Thoracic aorta (tissue), 2 donors: ENCODE measurements around the gene ID4. TPM values are rescaled to one million over a fixed set of nuclear protein-coding genes. Genes with fewer than 3 reads are reported as not detected.

ENCODE experiments used
- ATAC-seq: fragments of 150-250 bp; one replicate; pipeline ENCODE4 v1.8.0; 2017; ENCODE audit warnings: low read depth; ENCODE audit not compliant: insufficient number of reproducible peaks, low FRiP score
- DNase-seq: peaks from one replicate; pipeline ENCODE4 v3.0.0-alpha.2; 2020; ENCODE audit warnings: low spot score
- H3K27ac ChIP-seq, 2 donors: fragments of 200-600 bp; sonication (generic); 1 replicate in 1 of 2; 2 replicates in 1 of 2; pipeline ENCODE4 v1.5.1; 2016; ENCODE audit warnings: mild to moderate bottlenecking in 2 of 2, moderate library complexity in 2 of 2
- H3K27me3 ChIP-seq: fragments of 200-600 bp; sonication (generic); replicated peaks from 2 replicates; pipeline ENCODE4 v1.6.0; 2016; ENCODE audit warnings: mild to moderate bottlenecking; ENCODE audit not compliant: insufficient read depth
- H3K36me3 ChIP-seq: fragments of 200-600 bp; sonication (generic); one replicate; pipeline ENCODE4 v1.5.1; 2016
- H3K4me1 ChIP-seq, 2 donors: fragments of 200-600 bp; sonication (generic); 1 replicate in 1 of 2; 2 replicates in 1 of 2; pipeline versions ENCODE4 v1.5.1 to v1.6.0; 2016; ENCODE audit warnings: low read depth in 2 of 2, mild to moderate bottlenecking in 1 of 2; ENCODE audit not compliant: control insufficient read depth in 1 of 2
- H3K4me3 ChIP-seq: fragments of 200-600 bp; sonication (generic); 2 replicates; pipeline ENCODE4 v1.5.1; 2016; ENCODE audit warnings: mild to moderate bottlenecking
- H3K9me3 ChIP-seq: fragments of 200-600 bp; sonication (generic); 2 replicates; pipeline ENCODE4 v1.5.1; 2016
- total RNA-seq, 2 donors: library from RNA; depleted of rRNA; stranded (reverse); fragments of >200 nt; gene quantifications; one replicate each; pipeline versions ENCODE4 v1.1.0 to v1.2.3, GENCODE V29; 2016
- TF ChIP-seq, protein P1 (sequence below): fragments of 200-600 bp; sonication (generic); IDR thresholded peaks from one replicate; pipeline ENCODE4 v1.5.1; 2019; ENCODE audit warnings: antibody characterized with exemption

The ID4 gene, protein sequence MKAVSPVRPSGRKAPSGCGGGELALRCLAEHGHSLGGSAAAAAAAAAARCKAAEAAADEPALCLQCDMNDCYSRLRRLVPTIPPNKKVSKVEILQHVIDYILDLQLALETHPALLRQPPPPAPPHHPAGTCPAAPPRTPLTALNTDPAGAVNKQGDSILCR
- total RNA-seq = 100 to 1,000 TPM in 1 of 2 donors, 10 to 100 TPM in 1; 83.3 to 130 TPM

DNA sequence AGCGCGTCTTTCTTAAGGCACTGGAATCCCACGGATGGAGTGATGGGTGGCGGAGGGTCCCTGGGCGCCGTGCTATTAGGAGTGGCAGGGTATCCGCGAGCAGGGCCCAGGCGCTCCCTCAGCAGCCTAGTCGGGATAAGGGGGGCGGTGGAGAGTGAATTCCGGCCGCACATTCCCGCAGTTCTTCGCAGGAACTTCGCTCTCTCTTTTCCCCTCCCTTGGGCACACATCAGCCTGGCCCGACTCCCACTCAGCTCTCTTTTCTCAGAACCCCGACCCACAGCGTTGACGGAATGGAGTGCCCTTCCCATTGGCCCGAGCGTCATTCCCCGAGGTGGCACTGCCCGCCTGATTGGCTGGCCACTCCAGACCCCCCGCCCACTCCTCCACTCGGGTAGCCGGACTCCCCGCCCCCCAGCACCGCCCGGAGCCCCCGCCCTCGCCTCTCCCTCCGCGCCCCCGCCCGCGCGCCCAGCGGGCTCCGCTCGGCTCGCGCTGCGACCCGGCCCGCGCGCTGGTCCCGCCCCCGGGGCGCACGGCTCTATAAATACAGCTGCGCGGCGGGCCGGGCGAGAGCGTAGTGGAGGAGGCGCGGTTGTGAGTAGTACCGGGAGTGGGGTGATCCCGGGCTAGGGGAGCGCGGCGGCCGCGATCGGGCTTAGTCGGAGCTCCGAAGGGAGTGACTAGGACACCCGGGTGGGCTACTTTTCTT is at the start of gene ID4:
ID4 (plus strand) TSS at position 572 of the 712 bp plus-strand sequence. CDS start 385 bp downstream, outside the sequence.
- TF ChIP-seq, protein P1, sequence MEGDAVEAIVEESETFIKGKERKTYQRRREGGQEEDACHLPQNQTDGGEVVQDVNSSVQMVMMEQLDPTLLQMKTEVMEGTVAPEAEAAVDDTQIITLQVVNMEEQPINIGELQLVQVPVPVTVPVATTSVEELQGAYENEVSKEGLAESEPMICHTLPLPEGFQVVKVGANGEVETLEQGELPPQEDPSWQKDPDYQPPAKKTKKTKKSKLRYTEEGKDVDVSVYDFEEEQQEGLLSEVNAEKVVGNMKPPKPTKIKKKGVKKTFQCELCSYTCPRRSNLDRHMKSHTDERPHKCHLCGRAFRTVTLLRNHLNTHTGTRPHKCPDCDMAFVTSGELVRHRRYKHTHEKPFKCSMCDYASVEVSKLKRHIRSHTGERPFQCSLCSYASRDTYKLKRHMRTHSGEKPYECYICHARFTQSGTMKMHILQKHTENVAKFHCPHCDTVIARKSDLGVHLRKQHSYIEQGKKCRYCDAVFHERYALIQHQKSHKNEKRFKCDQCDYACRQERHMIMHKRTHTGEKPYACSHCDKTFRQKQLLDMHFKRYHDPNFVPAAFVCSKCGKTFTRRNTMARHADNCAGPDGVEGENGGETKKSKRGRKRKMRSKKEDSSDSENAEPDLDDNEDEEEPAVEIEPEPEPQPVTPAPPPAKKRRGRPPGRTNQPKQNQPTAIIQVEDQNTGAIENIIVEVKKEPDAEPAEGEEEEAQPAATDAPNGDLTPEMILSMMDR = no peak
- DNase-seq = peak; percentile 94
- Histone ChIP-seq H3K36me3 (no peaks in the 10 kb centered on the region), H3K27ac (peak within 1 kb of the TSS; percentile 96), H3K9me3 (no peaks in the 10 kb centered on the region), H3K4me1 (peaks cover 0 to 18% of the 10 kb centered on the region in 2 donors), H3K4me3 (peak within 1 kb of the TSS; percentile 74), H3K27me3 (no peaks in the 10 kb centered on the region)
- ATAC-seq = peak; percentile 87

DNA sequence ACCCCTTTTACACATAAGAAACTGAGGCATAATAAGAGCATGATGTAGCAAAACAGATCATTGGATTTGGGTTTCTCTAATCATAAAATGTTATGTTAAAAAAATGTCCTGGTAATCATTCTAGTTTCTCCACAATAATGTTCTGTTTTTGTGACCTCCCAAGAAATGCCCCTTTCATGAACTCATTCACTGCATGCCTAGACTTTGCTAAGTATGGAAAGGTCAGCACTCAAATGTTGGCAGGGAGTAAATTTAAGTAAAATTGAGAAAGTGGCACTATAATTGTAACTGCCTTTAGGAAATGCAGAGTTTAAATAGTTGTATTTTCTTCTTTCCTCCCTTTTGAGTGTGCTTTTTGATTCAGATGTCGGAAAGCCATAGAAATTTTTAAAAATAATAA is 48.5 kb upstream of the ID4 start:
- no peak for DNase-seq
- H3K9me3 ChIP-seq = no peaks in the 10 kb centered on the region
- TF ChIP-seq, protein P1 = no peak
- peak overlapping the region; percentile 24 for H3K4me3 ChIP-seq
- H3K4me1 ChIP-seq = peaks cover 21 to 44% of the 10 kb centered on the region in 2 donors
- no peaks in the 10 kb centered on the region for H3K36me3 ChIP-seq
- H3K27ac ChIP-seq = peak overlapping the region; percentile 59 to 72
- ATAC-seq = no peak
- H3K27me3 ChIP-seq = no peaks in the 10 kb centered on the region

DNA sequence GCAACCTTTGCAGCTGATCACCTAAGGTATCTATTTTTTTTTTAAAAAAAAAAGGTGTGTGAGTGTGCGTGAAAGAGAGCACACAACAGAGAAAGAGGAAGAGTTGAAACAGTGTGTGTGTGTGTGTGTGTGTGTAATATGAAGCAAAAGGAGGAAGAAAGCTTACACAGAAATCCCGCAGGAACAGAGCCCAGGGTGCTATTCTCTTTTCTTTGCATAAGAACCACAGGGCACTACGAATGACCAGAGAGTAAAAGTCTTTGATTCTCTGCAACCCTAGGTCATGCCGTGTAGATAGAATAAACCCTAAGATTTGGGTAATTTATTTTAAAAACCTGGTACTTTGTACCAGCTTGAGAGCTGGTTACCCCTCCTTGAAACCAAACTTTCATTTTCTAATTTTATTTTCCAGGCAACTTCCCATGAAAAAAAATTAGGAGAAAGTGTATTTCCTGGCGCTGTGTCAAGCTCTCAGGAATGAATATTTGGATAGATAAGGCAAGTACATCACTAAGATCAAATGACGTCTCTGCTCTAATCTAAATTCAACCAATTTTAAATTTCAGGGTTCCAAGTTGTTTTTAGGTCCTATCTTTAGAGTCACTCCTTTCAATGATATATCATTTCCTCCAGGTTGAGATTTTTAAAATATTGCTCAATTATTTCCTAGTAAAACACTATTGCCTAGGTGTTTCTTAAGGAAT is 47.9 kb upstream of the ID4 start:
- H3K36me3 ChIP-seq = no peaks in the 10 kb centered on the region
- TF ChIP-seq, protein P1 = no peak
- DNase-seq (no peak), ATAC-seq (no peak)
- no peaks in the 10 kb centered on the region for H3K9me3 ChIP-seq
- peak overlapping the region; percentile 59 to 72 for H3K27ac ChIP-seq
- peak overlapping the region; percentile 24 for H3K4me3 ChIP-seq
- H3K27me3 ChIP-seq = no peaks in the 10 kb centered on the region
- peaks cover 21 to 44% of the 10 kb centered on the region in 2 donors for H3K4me1 ChIP-seq

DNA sequence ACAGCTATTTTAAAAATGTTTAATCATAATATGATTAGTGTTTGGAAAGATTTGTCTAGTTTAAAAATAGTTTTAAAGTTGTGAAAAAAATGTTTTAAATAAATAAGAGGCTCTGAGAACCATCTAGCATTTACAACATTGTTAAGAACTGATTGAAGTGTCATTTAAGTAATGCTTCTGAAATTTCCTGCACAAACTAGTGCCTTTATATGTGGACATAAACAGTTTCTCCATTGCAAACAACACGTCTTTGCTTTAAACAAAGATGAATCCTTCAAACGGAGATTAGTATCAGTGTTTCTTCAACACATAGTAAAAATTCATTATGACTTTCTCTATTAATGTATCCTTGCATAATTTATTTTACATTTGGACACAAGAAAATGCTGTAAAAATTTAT is 45.9 kb upstream of the ID4 start:
- TF ChIP-seq, protein P1 = no peak
- DNase-seq (no peak), ATAC-seq (no peak)
- Histone ChIP-seq H3K36me3 (no peaks in the 10 kb centered on the region), H3K4me3 (no peak overlapping the region), H3K27ac (peak overlapping the region in 1 of 2 donors; percentile 59), H3K9me3 (no peaks in the 10 kb centered on the region), H3K4me1 (peaks cover 21 to 44% of the 10 kb centered on the region in 2 donors), H3K27me3 (no peaks in the 10 kb centered on the region)

DNA sequence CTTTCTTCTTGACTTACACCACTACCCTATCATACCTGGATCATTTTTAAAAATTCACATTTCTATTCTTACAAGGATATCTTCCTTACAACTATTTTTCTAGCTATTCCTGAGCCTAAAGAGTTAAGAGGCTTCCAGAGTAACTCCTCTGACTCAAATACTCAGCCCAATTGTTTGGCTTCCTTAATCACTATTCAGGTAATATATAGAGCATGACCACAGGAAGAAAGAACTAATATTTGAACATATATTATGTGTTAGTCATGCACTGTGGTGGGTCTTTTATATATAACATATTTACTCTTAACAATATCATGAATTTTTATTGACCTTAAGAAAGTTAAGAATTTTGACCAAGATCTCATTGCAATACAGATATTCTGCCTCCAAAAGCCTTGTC is 42.0 kb upstream of the ID4 start:
- TF ChIP-seq, protein P1 = no peak
- no peaks in the 10 kb centered on the region for H3K27me3 ChIP-seq
- no peak for DNase-seq
- peaks cover 7% of the 10 kb centered on the region for H3K9me3 ChIP-seq
- H3K36me3 ChIP-seq = no peaks in the 10 kb centered on the region
- no peak overlapping the region for H3K4me3 ChIP-seq
- H3K27ac ChIP-seq = no peak overlapping the region
- peaks cover 11 to 23% of the 10 kb centered on the region in 2 donors for H3K4me1 ChIP-seq
- no peak for ATAC-seq
